ENCODE measurements around the gene PTPRH.

Gene PTPRH

GRCh38 chr19:55256562-55257460 is 47.5 kb upstream of the PTPRH start:
- peak overlapping the region; percentile 98 for H3K27ac ChIP-seq (replicated peaks)
- H3K4me3 ChIP-seq (replicated peaks; ENCODE audit: insufficient read depth, low read length), result peak overlapping the region; percentile 75
- no peaks in the 10 kb centered on the region for H3K27me3 ChIP-seq (ENCODE audit: insufficient read depth, poor library complexity, severe bottlenecking)
- DNase-seq (ENCODE audit: low read depth in 1 of 2, low spot score in 1 of 2), result peak in 1 of 2 experiments; percentile 22
- TF ChIP-seq GABPA (IDR thresholded peaks at IDR 0.05; ENCODE audit: low read depth) (no peak), SPI1 (IDR thresholded peaks at IDR 0.05; ENCODE audit: borderline replicate concordance, low read depth) (no peak), POLR2AphosphoS5 (IDR thresholded peaks at IDR 0.05; ENCODE audit: low read depth) (no peak), CTCF (IDR thresholded peaks at IDR 0.05; ENCODE audit: insufficient read depth, low read length) (no peak), REST (IDR thresholded peaks at IDR 0.05; ENCODE audit: insufficient replicate concordance, low read depth) (no peak)

- H3K4me3 ChIP-seq (replicated peaks; ENCODE audit: insufficient read depth, low read length), result peak overlapping the region; percentile 75
- H3K27me3 ChIP-seq (ENCODE audit: insufficient read depth, poor library complexity, severe bottlenecking), result no peaks in the 10 kb centered on the region
- peak; percentile 62; the same call in 1 of the 2 replicates for TF ChIP-seq SPI1 (IDR thresholded peaks at IDR 0.05; ENCODE audit: borderline replicate concordance, low read depth)
- peak; percentile 30; the same call in 1 of the 2 replicates for TF ChIP-seq POLR2AphosphoS5 (IDR thresholded peaks at IDR 0.05; ENCODE audit: low read depth)
- peak; percentile 13 for TF ChIP-seq REST (IDR thresholded peaks at IDR 0.05; ENCODE audit: insufficient replicate concordance, low read depth)
- TF ChIP-seq GABPA (IDR thresholded peaks at IDR 0.05; ENCODE audit: low read depth), result no peak
- TF ChIP-seq CTCF (IDR thresholded peaks at IDR 0.05; ENCODE audit: insufficient read depth, low read length), result no peak
- H3K27ac ChIP-seq (replicated peaks), result peak overlapping the region; percentile 98
- peak in 1 of 2 experiments; percentile 82 for DNase-seq (ENCODE audit: low read depth in 1 of 2, low spot score in 1 of 2)
These were observed 46.5 kb upstream of the PTPRH start for GRCh38 chr19:55255618-55256423.

- Histone ChIP-seq H3K4me3 (replicated peaks; ENCODE audit: insufficient read depth, low read length) (peak overlapping the region; percentile 75), H3K27me3 (ENCODE audit: insufficient read depth, poor library complexity, severe bottlenecking) (no peaks in the 10 kb centered on the region), H3K27ac (replicated peaks) (peak overlapping the region; percentile 98)
- TF ChIP-seq POLR2AphosphoS5 (IDR thresholded peaks at IDR 0.05; ENCODE audit: low read depth), result no peak
- no peak for TF ChIP-seq GABPA (IDR thresholded peaks at IDR 0.05; ENCODE audit: low read depth)
- TF ChIP-seq CTCF (IDR thresholded peaks at IDR 0.05; ENCODE audit: insufficient read depth, low read length), result no peak
- no peak for TF ChIP-seq SPI1 (IDR thresholded peaks at IDR 0.05; ENCODE audit: borderline replicate concordance, low read depth)
- peak in 1 of 2 experiments; percentile 15 for DNase-seq (ENCODE audit: low read depth in 1 of 2, low spot score in 1 of 2)
These were observed 45.3 kb upstream of the PTPRH start for GRCh38 chr19:55254625-55254977.

All from HL-60 (cell line).